Rectal smooth muscle tissue (tissue), 1 donor: ENCODE data around the gene APPL2.
"Not testable (repeated sequence)": the region's sequence is repeated elsewhere in the genome, so short reads cannot be mapped to it uniquely, and the experiment has no call there.

Source experiments
- H3K27ac ChIP-seq: one replicate; pipeline ENCODE4 v1.7.0; 2013; ENCODE audit warnings: low read depth, low read length, inconsistent platforms
- H3K27me3 ChIP-seq: one replicate; pipeline ENCODE4 v1.7.0; 2013; ENCODE audit warnings: low read length; ENCODE audit not compliant: control insufficient read depth, insufficient read depth
- H3K36me3 ChIP-seq: one replicate; pipeline ENCODE4 v1.7.0; 2013; ENCODE audit warnings: low read length; ENCODE audit not compliant: control insufficient read depth, insufficient read depth
- H3K4me1 ChIP-seq: one replicate; pipeline ENCODE4 v1.7.0; 2013; ENCODE audit warnings: low read length; ENCODE audit not compliant: control insufficient read depth, insufficient read depth
- H3K4me3 ChIP-seq: one replicate; pipeline ENCODE4 v1.7.0; 2013; ENCODE audit warnings: low read length
- H3K9ac ChIP-seq: one replicate; pipeline ENCODE4 v1.7.0; 2013; ENCODE audit warnings: low read length

APPL2 gene

DNA sequence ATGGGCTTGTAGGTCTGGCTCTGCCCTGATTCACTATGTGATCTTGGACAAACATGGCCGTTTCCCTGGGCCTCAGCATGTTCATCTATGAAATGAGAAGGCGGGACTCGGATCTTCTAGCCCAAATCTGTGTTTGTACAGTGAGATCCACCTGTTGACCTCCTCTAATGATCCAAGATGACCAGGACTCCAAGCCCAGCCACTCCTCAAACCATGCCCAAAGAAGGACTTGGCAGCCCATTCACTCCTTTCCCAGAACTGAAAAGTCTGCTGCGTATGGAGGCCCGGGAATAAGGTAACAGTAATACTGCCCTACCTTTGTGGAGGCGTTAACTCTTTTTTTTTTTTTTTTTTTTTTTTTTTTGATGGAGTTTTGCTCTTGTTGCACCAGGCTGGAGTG lies 39.9 kb downstream of the APPL2 start:
- Histone ChIP-seq H3K9ac (no peak overlapping the region), H3K4me1 (no peaks in the 10 kb centered on the region), H3K27me3 (no peaks in the 10 kb centered on the region), H3K27ac (no peak overlapping the region), H3K36me3 (peaks cover 37% of the 10 kb centered on the region), H3K4me3 (no peak overlapping the region)

GRCh38 chr12:105194947-105195346 lies 41.0 kb downstream of the APPL2 start:
- no peak overlapping the region for H3K27ac ChIP-seq
- H3K27me3 ChIP-seq, result no peaks in the 10 kb centered on the region
- no peaks in the 10 kb centered on the region for H3K4me1 ChIP-seq
- no peak overlapping the region for H3K4me3 ChIP-seq
- no peak overlapping the region for H3K9ac ChIP-seq
- peaks cover 38% of the 10 kb centered on the region for H3K36me3 ChIP-seq

GRCh38 chr12:105192624-105193225 lies 43.2 kb downstream of the APPL2 start:
- peaks cover 34% of the 10 kb centered on the region for H3K36me3 ChIP-seq
- H3K9ac ChIP-seq, result no peak overlapping the region
- H3K4me3 ChIP-seq, result no peak overlapping the region
- no peaks in the 10 kb centered on the region for H3K4me1 ChIP-seq
- no peak overlapping the region for H3K27ac ChIP-seq
- H3K27me3 ChIP-seq, result no peaks in the 10 kb centered on the region

DNA sequence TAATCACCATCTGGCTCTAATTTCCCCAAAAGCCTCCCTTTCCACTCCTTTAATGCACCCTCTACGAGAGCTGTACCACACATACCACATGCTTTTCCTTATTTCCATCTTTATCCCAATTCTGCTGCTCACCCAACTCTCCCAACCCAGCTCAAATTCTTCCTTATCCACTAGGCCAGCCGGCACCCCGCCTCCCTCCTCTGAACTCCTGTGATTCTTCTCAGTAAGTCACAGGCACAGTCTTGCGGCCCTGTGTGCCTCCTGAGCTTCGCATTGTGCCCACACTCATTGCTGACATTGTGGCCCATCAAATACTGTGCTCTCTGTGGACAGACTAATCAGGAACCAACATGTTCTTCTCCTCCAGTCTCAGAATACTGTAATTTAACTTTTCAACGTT lies 45.4 kb downstream of the APPL2 start:
- peaks cover 32% of the 10 kb centered on the region for H3K36me3 ChIP-seq
- H3K27ac ChIP-seq, result no peak overlapping the region
- H3K9ac ChIP-seq, result no peak overlapping the region

DNA sequence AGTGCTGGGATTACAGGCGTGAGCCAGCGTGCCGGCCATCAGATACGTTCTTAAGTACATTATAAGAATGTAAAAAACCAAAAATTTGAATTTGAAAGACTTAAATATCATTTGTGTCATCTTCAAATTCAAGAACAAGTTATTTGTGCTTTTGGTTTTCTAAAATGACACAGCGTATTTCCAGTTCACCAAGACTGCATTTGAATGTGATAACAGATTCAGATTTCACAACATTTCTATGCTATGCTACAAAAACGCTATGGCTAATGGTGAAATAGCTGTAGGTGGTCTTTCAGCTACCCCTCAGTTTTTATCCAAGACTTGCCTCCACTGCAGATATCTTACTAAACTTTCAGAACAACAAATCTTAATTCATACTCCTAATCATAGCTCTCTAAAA lies 46.7 kb downstream of the APPL2 start:
- no peak overlapping the region for H3K27ac ChIP-seq
- H3K27me3 ChIP-seq, result no peaks in the 10 kb centered on the region
- no peak overlapping the region for H3K4me3 ChIP-seq
- H3K9ac ChIP-seq, result no peak overlapping the region
- H3K36me3 ChIP-seq, result peaks cover 27% of the 10 kb centered on the region
- H3K4me1 ChIP-seq, result no peaks in the 10 kb centered on the region

More for the DNA sequence above, 45.4 kb downstream of the APPL2 start:
- Histone ChIP-seq H3K27me3 (no peaks in the 10 kb centered on the region), H3K4me3 (no peak overlapping the region), H3K4me1 (no peaks in the 10 kb centered on the region)

GRCh38 chr12:105183976-105184375 lies 52.0 kb downstream of the APPL2 start:
- not testable (repeated sequence) for H3K9ac ChIP-seq

GRCh38 chr12:105183406-105183805 lies 52.6 kb downstream of the APPL2 start:
- H3K27me3 ChIP-seq, H3K4me3 ChIP-seq, H3K36me3 ChIP-seq, H3K9ac ChIP-seq, H3K27ac ChIP-seq, H3K4me1 ChIP-seq: not testable (repeated sequence)

More at GRCh38 chr12:105183976-105184375, 52.0 kb downstream of the APPL2 start:
- not testable (repeated sequence) for H3K4me3 ChIP-seq, H3K27me3 ChIP-seq, H3K27ac ChIP-seq, H3K36me3 ChIP-seq, H3K4me1 ChIP-seq

DNA sequence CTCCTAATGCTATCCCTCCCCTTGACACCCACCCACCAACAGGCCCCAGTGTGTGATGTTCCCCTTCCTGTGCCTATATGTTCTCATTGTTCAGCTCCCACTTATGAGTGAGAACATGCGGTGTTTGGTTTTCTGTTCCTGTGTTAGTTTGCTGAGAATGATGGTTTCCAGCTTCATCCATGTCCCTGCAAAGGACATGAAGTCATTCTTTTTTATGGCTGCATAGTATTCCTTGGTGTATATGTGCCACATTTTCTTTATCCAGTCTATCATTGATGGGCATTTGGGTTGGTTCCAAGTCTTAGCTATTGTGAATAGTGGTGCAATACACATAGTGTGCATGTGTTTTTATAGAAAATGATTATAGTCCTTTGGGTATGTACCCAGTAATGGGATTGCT lies 56.9 kb downstream of the APPL2 start:
- H3K27ac ChIP-seq, H3K4me3 ChIP-seq, H3K9ac ChIP-seq, H3K27me3 ChIP-seq, H3K4me1 ChIP-seq: not testable (repeated sequence)
- peaks cover 12% of the 10 kb centered on the region for H3K36me3 ChIP-seq

- Histone ChIP-seq H3K36me3 (peaks cover 15% of the 10 kb centered on the region), H3K4me1 (no peaks in the 10 kb centered on the region), H3K4me3 (no peak overlapping the region), H3K27me3 (no peaks in the 10 kb centered on the region), H3K27ac (no peak overlapping the region), H3K9ac (no peak overlapping the region)
Observed at GRCh38 chr12:105177208-105177607, 58.8 kb downstream of the APPL2 start.

- no peaks in the 10 kb centered on the region for H3K27me3 ChIP-seq
- no peak overlapping the region for H3K27ac ChIP-seq
- peaks cover 15% of the 10 kb centered on the region for H3K36me3 ChIP-seq
- no peaks in the 10 kb centered on the region for H3K4me1 ChIP-seq
- H3K9ac ChIP-seq, result no peak overlapping the region
- no peak overlapping the region for H3K4me3 ChIP-seq
Observed at GRCh38 chr12:105175397-105175990, 60.5 kb downstream of the APPL2 start.

- Histone ChIP-seq H3K27me3 (no peaks in the 10 kb centered on the region), H3K27ac (no peak overlapping the region), H3K9ac (no peak overlapping the region), H3K4me3 (no peak overlapping the region), H3K4me1 (no peaks in the 10 kb centered on the region), H3K36me3 (peaks cover 18% of the 10 kb centered on the region)
Observed at GRCh38 chr12:105171691-105172436, 64.1 kb downstream of the APPL2 start.

DNA sequence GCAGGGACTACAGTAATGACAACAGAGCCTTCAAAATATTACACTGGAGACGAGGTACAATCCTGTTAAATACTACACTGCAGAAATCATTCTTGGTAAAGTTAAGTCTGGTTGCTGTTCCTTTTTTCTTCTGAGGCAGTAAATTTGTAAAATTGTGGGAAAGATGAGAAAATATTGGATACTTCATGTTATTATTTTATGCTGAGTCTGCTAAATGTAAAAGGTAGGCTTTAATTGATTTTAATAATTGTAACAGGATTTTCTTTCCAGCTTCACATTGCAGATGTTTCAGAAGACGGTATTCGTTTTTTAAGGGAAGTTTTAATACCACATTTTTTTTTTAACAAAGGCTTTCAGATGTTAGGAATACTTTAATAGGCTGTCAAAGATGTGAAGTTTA lies 65.8 kb downstream of the APPL2 start:
- no peaks in the 10 kb centered on the region for H3K4me1 ChIP-seq
- H3K9ac ChIP-seq, result no peak overlapping the region
- peaks cover 10% of the 10 kb centered on the region for H3K36me3 ChIP-seq
- H3K27ac ChIP-seq, result no peak overlapping the region
- no peak overlapping the region for H3K4me3 ChIP-seq
- no peaks in the 10 kb centered on the region for H3K27me3 ChIP-seq

DNA sequence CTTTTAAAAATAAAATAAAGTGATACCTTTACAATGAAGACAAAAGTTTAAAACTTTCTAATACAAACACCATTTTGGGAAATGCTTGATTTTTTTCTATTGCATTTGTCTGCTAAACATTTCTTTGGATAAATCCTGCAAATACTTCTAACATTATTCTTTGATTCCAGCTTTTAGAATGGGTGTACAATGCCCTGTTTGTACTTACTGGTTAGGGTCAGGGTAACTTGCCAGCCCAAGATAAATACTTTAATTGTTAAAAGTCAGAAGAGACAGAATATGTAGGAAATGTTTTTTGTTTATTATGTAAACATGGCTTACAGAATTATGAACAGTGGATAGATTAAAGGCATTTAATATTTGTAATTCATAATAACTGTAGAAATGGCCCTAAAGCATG lies 68.0 kb downstream of the APPL2 start:
- Histone ChIP-seq H3K27ac (no peak overlapping the region), H3K4me3 (no peak overlapping the region), H3K9ac (no peak overlapping the region), H3K27me3 (no peaks in the 10 kb centered on the region), H3K36me3 (peaks cover 9% of the 10 kb centered on the region), H3K4me1 (no peaks in the 10 kb centered on the region)
